Neural progenitor cell (in vitro differentiated cells): ENCODE measurements around the gene RAP2B.

Experiments
- CTCF ChIP-seq: fragments of 200-600 bp; sonication (generic); IDR thresholded peaks from 2 replicates; pipeline ENCODE4 v1.5.1; 2017; ENCODE audit warnings: antibody characterized with exemption, mild to moderate bottlenecking
- EZH2 ChIP-seq: fragments of 200-600 bp; sonication (generic); IDR thresholded peaks from 2 replicates; pipeline ENCODE4 v1.6.1; 2017; ENCODE audit warnings: antibody characterized with exemption, mild to moderate bottlenecking, moderate library complexity
- EZH2phosphoT487 ChIP-seq: fragments of 200-600 bp; sonication (generic); IDR thresholded peaks from 2 replicates; pipeline ENCODE4 v1.6.1; 2017; ENCODE audit warnings: antibody characterized with exemption

- no peak for TF ChIP-seq EZH2
- no peak for TF ChIP-seq CTCF
- TF ChIP-seq EZH2phosphoT487, result no peak
These were observed 1.9 kb downstream of the RAP2B start for GRCh38 chr3:153163756-153164550.
